Measurements from ENCODE around the gene POLDIP2.

POLDIP2 gene

GRCh38 chr17:28390563-28390962, 33.2 kb upstream of the POLDIP2 start:
- no peak for DNase-seq (ENCODE audit: low read depth in 4 of 4, low spot score in 1 of 4)

DNA sequence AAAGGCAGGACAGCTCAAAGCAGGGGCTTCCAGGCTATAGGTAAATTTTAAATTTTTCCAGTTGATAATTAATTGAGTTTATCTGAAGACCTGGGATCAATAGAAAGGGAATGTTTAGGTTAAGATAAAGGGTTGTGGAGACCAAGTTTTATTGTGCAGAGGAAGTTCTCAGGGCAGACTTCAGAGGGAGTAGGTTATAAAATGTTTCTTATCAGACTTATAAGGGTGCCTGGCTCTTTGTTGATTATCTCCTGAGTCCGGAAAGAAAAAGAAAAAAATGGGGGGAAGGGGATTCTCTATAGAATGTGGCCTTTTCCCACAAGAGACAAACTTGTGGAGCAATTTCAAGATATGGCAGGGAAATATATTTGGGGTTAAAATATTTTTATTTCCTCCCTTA, 32.8 kb upstream of the POLDIP2 start:
- DNase-seq (ENCODE audit: low read depth in 4 of 4, low spot score in 1 of 4): no peak

DNA sequence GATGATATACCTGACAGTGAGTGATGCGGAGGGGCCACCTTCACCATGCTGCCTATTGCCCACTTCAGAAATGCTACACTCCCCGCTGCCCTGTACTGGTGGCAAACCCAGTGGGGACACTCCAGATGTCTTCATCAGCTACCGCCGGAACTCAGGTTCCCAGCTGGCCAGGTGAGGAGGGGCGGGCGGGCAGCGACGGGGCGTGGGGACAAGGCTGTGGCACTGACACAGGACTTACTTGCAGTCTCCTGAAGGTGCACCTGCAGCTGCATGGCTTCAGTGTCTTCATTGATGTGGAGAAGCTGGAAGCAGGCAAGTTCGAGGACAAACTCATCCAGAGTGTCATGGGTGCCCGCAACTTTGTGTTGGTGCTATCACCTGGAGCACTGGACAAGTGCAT, 30.8 kb upstream of the POLDIP2 start:
- no peak for DNase-seq (ENCODE audit: low read depth in 4 of 4, low spot score in 1 of 4)

GRCh38 chr17:28386391-28386790, 29.1 kb upstream of the POLDIP2 start:
- no peak for DNase-seq (ENCODE audit: low read depth in 4 of 4, low spot score in 1 of 4)

GRCh38 chr17:28385406-28385805, 28.1 kb upstream of the POLDIP2 start:
- no peak for DNase-seq (ENCODE audit: low read depth in 4 of 4, low spot score in 1 of 4)

- no peak for DNase-seq (ENCODE audit: low read depth in 4 of 4, low spot score in 1 of 4)
Observed at GRCh38 chr17:28385037-28385400, 27.7 kb upstream of the POLDIP2 start.

GRCh38 chr17:28384281-28385036, 27.1 kb upstream of the POLDIP2 start:
- DNase-seq (ENCODE audit: low read depth in 4 of 4, low spot score in 1 of 4): peak in 3 of 4 experiments; percentile 38 to 50 (median 45)

DNA sequence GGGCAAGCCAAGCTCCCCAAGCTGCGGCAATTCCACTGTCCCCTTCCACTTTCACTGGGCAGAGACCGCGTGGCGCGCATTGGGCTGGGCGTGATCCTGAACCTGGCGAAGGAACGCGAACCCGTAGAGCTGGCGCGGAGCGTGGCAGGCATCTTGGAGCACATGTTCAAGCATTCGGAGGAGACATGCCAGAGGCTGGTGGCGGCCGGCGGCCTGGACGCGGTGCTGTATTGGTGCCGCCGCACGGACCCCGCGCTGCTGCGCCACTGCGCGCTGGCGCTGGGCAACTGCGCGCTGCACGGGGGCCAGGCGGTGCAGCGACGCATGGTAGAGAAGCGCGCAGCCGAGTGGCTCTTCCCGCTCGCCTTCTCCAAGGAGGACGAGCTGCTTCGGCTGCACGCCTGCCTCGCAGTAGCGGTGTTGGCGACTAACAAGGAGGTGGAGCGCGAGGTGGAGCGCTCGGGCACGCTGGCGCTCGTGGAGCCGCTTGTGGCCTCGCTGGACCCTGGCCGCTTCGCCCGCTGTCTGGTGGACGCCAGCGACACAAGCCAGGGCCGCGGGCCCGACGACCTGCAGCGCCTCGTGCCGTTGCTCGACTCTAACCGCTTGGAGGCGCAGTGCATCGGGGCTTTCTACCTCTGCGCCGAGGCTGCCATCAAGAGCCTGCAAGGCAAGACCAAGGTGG, 24.0 kb upstream of the POLDIP2 start:
- no peak for DNase-seq (ENCODE audit: low read depth in 4 of 4, low spot score in 1 of 4)

- no peak for DNase-seq (ENCODE audit: low read depth in 4 of 4, low spot score in 1 of 4)
Observed at GRCh38 chr17:28379814-28380801, 22.8 kb upstream of the POLDIP2 start.

- no peak for DNase-seq (ENCODE audit: low read depth in 4 of 4, low spot score in 1 of 4)
Observed at GRCh38 chr17:28372945-28373274, 15.6 kb upstream of the POLDIP2 start.

DNA sequence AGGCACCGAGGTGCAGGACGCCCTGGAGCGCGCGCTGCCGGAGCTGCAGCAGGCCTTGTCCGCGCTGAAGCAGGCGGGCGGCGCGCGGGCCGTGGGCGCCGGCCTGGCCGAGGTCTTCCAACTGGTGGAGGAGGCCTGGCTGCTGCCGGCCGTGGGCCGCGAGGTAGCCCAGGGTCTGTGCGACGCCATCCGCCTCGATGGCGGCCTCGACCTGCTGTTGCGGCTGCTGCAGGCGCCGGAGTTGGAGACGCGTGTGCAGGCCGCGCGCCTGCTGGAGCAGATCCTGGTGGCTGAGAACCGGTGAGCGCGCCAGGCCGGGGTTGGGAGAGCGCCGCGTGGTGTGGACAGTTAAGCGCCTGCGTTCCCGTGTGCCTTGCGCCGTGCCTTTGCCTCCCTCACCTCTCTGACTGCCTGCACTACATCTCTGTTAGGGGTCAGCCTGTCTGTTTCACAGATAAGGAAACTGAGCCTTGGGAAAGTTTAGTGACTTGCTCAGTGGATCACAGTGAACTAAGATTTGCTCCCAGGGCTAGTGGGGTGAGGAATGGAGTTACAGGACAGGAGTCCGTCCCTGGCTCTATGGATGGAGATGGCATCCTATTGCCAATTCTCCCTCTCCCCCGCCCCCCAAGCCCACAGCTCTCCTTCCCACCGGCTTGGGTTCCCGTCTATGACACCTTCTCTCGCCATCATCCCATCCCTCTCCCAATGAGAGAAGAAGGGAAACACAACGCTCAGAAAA, 15.0 kb upstream of the POLDIP2 start:
- DNase-seq (ENCODE audit: low read depth in 4 of 4, low spot score in 1 of 4): no peak

DNA sequence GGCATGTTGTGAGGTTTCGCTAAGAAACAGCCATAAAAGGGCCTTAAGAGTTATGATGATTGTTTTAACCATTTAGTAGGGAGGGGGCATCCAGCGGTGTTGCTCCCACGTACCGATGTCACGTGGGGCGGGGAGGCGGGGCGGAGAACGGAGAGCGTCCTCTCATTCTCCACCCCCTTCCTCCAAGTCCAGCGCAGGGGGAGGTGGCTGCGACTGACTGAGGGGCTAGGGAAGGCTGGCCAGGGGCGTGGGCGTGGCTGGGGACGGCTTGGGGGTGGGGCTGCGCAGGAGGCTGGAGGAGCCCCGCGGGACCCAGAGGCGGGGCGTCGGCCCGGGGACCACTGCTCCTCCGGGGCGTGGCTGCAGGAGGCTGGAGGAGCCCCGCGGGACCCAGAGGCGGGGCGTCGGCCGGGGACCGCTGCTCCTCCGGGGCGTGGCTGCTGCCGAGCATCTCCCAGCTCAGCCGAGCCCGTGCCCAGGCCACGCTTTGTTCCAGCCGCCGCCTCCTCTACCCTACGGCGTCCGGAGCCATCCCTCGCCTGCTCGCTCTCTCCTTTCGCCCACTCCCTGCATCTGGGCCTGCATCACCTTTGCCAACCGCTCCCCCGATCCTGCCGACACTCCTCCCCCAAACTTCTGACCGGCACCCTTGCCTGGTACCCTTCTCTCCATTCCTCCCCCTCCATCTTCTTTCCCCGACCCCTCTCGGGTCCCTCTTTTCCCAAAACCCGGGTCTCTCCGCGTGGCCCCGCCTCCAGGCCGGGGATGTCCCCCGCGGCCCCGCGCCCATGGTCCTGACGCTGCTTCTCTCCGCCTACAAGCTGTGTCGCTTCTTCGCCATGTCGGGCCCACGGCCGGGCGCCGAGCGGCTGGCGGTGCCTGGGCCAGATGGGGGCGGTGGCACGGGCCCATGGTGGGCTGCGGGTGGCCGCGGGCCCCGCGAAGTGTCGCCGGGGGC, 14.2 kb upstream of the POLDIP2 start, which contains the start of gene SARM1:
SARM1 (plus strand) TSS at position 450 of the 958 bp plus-strand sequence; CDS start at position 789, 339 bp downstream.
- peak; percentile 54 to 89 (median 69) for DNase-seq (ENCODE audit: low read depth in 4 of 4, low spot score in 1 of 4)

DNA sequence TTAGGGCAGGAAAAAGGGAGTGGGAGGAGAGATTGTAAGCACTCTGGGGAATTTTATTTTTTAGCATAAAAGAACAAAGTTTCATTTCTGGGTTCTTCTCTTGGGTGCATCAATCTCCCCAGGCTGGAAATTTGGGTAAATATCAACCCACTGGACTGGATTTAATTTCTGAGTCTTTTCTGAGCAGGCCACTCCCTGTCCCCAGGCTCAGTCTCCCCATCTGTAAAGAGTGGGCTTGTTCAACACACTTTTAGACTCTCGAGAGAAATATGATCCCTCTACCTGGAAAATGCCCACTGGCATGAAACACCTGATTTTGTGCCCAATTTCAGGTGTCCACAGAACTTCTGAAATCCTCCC, 13.4 kb upstream of the POLDIP2 start:
- no peak for DNase-seq (ENCODE audit: low read depth in 4 of 4, low spot score in 1 of 4)

DNA sequence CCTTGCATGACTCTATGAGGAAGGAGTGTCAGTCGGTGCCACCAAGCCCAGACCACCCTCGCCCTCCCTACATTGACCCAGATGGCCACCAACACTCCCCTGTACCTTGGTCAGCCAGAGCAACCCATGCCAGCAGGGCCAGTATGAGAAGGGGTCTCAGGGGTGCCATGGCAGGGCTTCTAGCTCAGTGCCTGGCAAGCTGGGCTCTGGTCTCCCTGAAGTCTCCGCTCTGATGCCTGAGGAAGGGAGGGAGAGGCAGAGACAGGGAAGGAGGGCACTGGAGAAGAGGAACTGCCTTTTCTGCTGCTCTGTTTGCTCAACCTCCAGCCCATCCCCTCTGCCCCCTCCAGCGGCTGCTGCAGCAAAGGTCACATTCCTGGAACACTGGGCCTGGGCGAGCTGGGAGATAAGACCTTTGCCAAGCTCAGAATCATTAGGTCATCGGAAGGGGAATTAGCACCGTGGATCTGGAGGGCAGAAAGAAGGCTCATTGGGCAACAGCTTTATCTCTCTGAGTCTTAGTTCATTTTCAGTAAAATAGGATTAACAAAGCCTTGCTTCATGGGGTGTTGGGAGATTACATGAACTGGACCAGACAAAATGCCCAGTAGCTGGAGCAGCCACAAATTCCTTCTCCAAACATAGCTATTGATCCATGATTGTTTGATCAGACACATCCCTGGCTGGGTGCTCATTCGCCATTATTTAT, 12.9 kb upstream of the POLDIP2 start, which contains the start of gene VTN:
VTN (minus strand) TSS at position 273 of the 709 bp plus-strand sequence; CDS start at position 169, 104 bp downstream.
- DNase-seq (ENCODE audit: low read depth in 4 of 4, low spot score in 1 of 4): no peak

GRCh38 chr17:28369684-28370034, 12.3 kb upstream of the POLDIP2 start:
- no peak for DNase-seq (ENCODE audit: low read depth in 4 of 4, low spot score in 1 of 4)

GRCh38 chr17:28368915-28369683, 11.8 kb upstream of the POLDIP2 start:
- DNase-seq (ENCODE audit: low read depth in 4 of 4, low spot score in 1 of 4): no peak

- DNase-seq (ENCODE audit: low read depth in 4 of 4, low spot score in 1 of 4): no peak
Observed at GRCh38 chr17:28368306-28368831, 11.0 kb upstream of the POLDIP2 start.

DNA sequence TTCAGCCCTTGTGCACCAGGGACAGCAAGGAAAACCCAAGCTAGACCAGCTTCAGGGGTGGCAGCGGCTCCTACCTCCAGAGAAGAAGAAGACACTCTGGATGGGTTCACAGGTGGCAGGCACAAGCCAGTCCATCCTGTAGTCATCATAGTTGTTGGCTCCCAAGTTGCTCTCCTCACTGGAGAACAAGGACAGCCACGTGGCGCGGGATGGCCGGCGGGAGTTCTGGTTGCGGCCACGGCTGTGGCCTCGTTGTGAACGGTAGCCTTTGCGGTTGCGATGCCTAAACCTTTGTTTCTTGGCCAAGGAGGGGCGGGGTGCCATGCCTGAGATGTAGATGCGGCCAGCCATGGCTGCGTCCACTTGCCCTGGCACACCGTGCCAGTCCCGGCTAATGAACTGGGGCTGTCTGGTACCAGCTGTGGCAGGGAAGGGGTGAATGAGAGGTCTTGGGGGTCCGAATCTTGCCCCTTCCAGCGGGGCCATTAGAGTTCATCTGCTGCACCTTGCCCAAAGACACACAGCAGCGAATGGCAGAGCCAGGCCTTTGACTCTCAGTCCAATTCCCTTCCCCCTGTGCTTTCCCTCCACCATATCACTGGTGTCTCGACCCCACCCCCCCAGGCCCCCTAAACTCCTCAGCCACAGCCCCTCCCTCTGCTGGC, 10.4 kb upstream of the POLDIP2 start:
- no peak for DNase-seq (ENCODE audit: low read depth in 4 of 4, low spot score in 1 of 4)

All from stimulated activated CD4-positive, alpha-beta T cell treated with anti-CD3 and anti-CD28 coated beads, Interleukin-1b, Interleukin-23, amount 100 ng/mL, for 24 hours (primary cell).